Coronary artery (tissue), 2 donors: ENCODE data around the gene DNER.

ENCODE experiments used
- DNase-seq: peaks from one replicate; pipeline ENCODE4 v3.0.0-alpha.2; 2017; ENCODE audit warnings: low spot score
- H3K27ac ChIP-seq, 2 donors: fragments of 200-600 bp; sonication (generic); one replicate each; pipeline ENCODE4 v1.5.1; 2016 to 2019
- H3K4me3 ChIP-seq: fragments of 200-600 bp; sonication (generic); 2 replicates; pipeline ENCODE4 v1.5.1; 2016; ENCODE audit warnings: mild to moderate bottlenecking, moderate library complexity
- TF ChIP-seq, protein P1 (sequence below): fragments of 200-600 bp; sonication (generic); IDR thresholded peaks from one replicate; pipeline ENCODE4 v1.5.1; 2019; ENCODE audit warnings: antibody characterized with exemption

Gene DNER

DNA sequence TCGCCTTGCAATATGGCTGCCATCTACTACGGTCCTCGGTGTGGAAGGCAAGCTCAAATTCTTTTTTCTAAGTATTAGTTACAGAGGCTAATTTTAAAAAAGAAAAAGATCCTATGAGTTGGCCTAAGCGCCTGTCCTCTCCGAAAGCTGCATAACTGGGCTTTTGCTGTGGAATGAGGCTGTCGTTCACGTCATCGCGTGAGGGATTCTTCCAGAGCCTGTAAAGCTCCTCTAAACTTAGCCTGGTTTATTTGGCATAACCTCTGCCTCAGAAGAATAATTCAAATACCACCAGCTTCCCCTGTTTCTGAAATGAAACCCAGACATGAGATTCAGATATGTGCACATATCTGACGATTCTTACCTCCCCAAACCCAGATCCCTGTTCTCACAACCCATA, 187.4 kb downstream of the DNER start:
- no peak for DNase-seq
- no peak overlapping the region for H3K4me3 ChIP-seq
- peak overlapping the region; percentile 19 to 27 for H3K27ac ChIP-seq
- TF ChIP-seq, protein P1, sequence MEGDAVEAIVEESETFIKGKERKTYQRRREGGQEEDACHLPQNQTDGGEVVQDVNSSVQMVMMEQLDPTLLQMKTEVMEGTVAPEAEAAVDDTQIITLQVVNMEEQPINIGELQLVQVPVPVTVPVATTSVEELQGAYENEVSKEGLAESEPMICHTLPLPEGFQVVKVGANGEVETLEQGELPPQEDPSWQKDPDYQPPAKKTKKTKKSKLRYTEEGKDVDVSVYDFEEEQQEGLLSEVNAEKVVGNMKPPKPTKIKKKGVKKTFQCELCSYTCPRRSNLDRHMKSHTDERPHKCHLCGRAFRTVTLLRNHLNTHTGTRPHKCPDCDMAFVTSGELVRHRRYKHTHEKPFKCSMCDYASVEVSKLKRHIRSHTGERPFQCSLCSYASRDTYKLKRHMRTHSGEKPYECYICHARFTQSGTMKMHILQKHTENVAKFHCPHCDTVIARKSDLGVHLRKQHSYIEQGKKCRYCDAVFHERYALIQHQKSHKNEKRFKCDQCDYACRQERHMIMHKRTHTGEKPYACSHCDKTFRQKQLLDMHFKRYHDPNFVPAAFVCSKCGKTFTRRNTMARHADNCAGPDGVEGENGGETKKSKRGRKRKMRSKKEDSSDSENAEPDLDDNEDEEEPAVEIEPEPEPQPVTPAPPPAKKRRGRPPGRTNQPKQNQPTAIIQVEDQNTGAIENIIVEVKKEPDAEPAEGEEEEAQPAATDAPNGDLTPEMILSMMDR = no peak

DNA sequence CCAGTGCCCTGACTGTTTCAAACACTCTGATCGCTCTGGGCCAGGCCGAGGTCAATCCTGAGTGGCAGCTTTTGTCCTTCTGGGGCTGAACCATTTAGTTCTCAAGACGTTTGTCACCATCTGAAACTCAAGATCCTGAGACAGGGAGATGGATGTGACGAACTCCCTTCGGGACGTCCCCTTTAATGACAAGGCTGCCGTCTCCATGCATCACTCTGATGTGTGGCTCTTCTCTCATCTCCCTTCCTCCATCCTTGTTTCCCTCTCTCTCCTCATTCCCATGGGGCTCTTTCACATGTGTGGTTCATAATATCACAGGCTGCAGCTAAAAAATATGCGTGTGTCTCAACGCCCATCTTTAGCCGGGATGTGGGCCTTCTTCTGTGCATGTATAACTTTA, 189.6 kb downstream of the DNER start:
- TF ChIP-seq, protein P1 = no peak
- Histone ChIP-seq H3K4me3 (no peak overlapping the region), H3K27ac (no peak overlapping the region)
- DNase-seq = no peak

DNA sequence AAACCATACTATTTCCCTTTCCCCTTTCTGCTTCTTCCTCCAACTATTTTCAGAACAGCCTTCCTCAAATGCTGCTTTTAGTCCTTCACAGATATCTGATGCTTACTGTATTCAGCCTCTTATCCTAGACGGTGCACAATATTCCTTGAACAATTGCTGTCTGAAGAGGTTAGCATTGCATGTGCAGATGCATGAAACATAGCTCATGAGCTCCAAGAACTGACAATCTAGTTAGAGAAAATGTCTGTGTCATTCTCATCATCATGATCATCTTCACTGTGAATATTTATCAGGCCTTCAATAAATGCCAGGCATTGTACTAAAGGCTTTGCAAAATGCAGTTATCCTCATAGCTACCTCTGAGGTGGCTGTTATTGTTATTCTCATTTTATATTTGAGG, 190.7 kb downstream of the DNER start:
- DNase-seq = no peak
- Histone ChIP-seq H3K4me3 (no peak overlapping the region), H3K27ac (no peak overlapping the region)
- TF ChIP-seq, protein P1 = no peak

DNA sequence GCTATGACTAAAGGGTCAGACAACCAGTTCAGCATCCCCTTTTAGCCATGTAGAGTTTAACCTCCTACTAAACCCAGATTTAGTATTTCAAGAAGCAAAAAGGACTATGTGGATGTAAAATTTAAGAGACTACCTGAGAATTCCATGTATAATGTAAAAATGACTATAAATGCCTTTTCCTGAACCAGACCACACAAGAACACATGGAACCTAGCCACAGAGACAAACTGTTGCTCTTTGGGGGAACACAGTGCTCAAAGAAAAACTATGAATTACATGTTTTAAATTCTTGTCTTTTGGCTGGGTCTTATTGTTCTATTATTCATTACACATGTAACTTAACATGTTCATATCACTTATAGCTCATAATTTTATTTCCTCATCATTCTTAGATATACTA, 192.8 kb downstream of the DNER start:
- no peak for DNase-seq
- H3K27ac ChIP-seq = no peak overlapping the region
- TF ChIP-seq, protein P1 = no peak
- no peak overlapping the region for H3K4me3 ChIP-seq

DNA sequence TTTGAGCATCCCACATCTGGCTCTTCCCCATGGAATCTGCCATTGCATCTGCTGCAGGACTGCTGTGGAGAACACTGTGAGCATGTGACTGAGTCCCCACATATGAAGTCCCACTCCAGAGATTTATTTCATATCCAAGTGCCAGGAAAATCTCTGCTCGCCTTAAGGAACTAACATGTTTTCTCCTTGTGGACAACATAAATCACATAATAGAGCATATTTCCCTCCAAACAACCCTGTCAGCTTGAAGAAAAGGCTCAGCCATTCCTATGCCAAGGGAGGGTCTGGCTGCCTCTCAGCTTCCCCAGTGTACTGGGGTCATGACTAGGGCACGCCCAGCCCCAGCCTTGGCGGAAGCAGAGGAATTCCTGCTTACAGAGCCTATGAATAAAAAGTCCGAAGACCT, 193.7 kb downstream of the DNER start:
- TF ChIP-seq, protein P1 = no peak
- no peak for DNase-seq
- Histone ChIP-seq H3K27ac (no peak overlapping the region), H3K4me3 (no peak overlapping the region)

DNA sequence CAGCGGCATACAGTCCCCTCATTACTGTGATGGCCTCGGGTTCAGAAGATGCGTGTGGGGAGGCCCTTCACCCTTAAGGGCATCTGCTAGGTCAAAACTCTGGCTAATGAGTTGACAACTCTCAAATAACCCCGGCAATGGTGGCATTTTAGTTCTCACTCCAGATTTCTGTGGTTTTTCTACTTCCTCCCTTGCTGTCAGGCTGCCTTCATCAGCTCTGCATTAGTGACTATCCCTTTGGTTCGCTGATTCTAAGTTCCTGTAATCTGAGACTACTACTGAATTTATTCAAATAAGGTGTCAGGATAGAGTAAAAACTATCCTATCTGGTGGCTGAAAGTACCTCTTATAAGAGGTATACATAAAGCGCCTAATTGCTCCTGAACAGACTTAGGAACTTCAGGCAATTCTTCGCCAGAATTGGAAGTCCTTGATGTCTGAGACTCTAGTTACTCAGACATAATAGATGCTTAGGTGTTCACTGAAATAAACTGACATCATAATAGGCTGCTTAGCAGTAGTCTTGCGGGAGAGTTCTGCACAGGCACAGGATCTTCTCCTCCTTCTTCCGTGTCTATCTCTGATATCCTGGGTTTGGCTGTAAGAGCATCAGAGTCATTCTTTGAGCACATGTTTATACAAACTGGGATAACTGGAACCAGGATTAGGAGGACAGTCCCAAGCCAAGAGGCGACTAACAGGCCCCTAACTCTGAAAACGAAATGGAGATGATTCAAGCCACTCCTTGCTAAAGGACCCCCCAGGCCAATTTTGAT, 194.5 kb downstream of the DNER start:
- TF ChIP-seq, protein P1 = no peak
- Histone ChIP-seq H3K27ac (no peak overlapping the region), H3K4me3 (no peak overlapping the region)
- DNase-seq = no peak

DNA sequence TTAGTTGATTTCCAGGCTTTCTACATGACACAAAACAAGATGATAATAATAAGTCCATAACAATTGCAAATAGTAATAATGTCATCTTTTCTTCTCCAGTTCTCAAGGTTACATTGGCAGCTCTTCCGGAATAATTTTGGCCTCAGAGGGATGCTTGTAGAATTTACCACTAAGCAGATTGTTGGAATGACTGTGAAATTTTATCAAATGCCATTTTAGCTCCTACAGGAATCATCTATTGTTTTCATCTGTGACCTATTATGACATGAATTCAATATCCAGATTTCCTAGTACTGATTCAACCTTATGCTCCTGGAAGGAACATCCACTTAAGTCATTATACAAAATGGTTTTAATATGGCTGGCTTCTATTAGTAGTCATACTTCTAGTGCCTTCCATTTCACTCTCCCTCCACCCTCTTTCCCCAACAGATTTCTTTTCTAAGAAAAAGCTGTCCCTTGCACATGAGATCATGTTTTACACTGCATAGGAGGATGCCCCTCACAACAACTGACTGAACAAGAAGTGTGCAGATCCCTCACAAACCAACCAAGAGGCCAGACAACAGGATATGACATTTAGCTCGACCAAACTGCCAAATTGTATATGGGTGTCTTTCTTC, 200.0 kb downstream of the DNER start:
- TF ChIP-seq, protein P1 = no peak
- Histone ChIP-seq H3K4me3 (no peak overlapping the region), H3K27ac (no peak overlapping the region)
- no peak for DNase-seq
